SK-N-SH treated with all-trans-retinoic acid at 6 μM for 48 hours (cell line): Measurements from ENCODE around the gene TMEM164.

Experiments used
- ATAC-seq: fragments of 200-7000 bp; cut with Tn5 transposase; 3 replicates; pipeline ENCODE4 v1.9.1; 2020; ENCODE audit warnings: mild to moderate bottlenecking, moderate library complexity
- BACH2 ChIP-seq: fragments of 250-450 bp; sonication (Bioruptor Pico); IDR thresholded peaks from 2 replicates; pipeline ENCODE4 v1.9.0; 2021; ENCODE audit warnings: mild to moderate bottlenecking, borderline replicate concordance
- CSDC2 ChIP-seq: fragments of 250-450 bp; sonication (Bioruptor Pico); IDR thresholded peaks from 2 replicates; pipeline ENCODE4 v1.5.0; 2020; ENCODE audit warnings: mild to moderate bottlenecking, moderate library complexity
- CSRNP3 ChIP-seq: fragments of 250-450 bp; sonication (Bioruptor Pico); IDR thresholded peaks from 2 replicates; pipeline ENCODE4 v1.5.1; 2021; ENCODE audit warnings: mild to moderate bottlenecking, moderate library complexity
- OSR1 ChIP-seq: fragments of 250-450 bp; sonication (Bioruptor Pico); IDR thresholded peaks from 2 replicates; pipeline ENCODE4 v1.8.0; 2022; ENCODE audit warnings: moderate library complexity, mild to moderate bottlenecking, inconsistent platforms
- RARB ChIP-seq: fragments of 250-450 bp; sonication (Bioruptor Pico); IDR thresholded peaks from 2 replicates; pipeline ENCODE4 v1.8.0; 2021; ENCODE audit warnings: mild to moderate bottlenecking, moderate library complexity
- TCF4 ChIP-seq: fragments of 250-450 bp; sonication (Bioruptor Pico); IDR thresholded peaks from 2 replicates; pipeline ENCODE4 v1.8.0; 2021; ENCODE audit warnings: mild to moderate bottlenecking, moderate library complexity, borderline replicate concordance
- ZC3H10 ChIP-seq: fragments of 250-450 bp; sonication (Bioruptor Pico); IDR thresholded peaks from 2 replicates; pipeline ENCODE4 v1.5.1; 2021; ENCODE audit warnings: mild to moderate bottlenecking, moderate library complexity
- ZFP3 ChIP-seq: fragments of 250-450 bp; sonication (Bioruptor Pico); IDR thresholded peaks from 2 replicates; pipeline ENCODE4 v1.5.0; 2020; ENCODE audit warnings: mild to moderate bottlenecking, moderate library complexity
- ZFP30 ChIP-seq: fragments of 450-650 bp; formaldehyde crosslinking; IDR thresholded peaks from 2 replicates; pipeline ENCODE4 v1.5.0; 2022; ENCODE audit warnings: mild to moderate bottlenecking, moderate library complexity
- ZNF565 ChIP-seq: fragments of 450-650 bp; formaldehyde crosslinking; conservative IDR thresholded peaks from 2 replicates; pipeline ENCODE4 v1.5.0; 2020; ENCODE audit warnings: low read depth, mild to moderate bottlenecking, moderate library complexity
- ZNF8 ChIP-seq: fragments of 450-650 bp; formaldehyde crosslinking; IDR thresholded peaks from 2 replicates; pipeline ENCODE4 v1.5.0; 2020; ENCODE audit warnings: mild to moderate bottlenecking, moderate library complexity
- TF ChIP-seq, protein P1 (sequence below): fragments of 250-450 bp; sonication (Bioruptor Pico); IDR thresholded peaks from 2 replicates; pipeline ENCODE4 v1.8.0; 2020; ENCODE audit warnings: mild to moderate bottlenecking, moderate library complexity, borderline replicate concordance
- TF ChIP-seq, protein P2 (sequence below): fragments of 250-450 bp; sonication (Bioruptor Pico); IDR thresholded peaks from 2 replicates; pipeline ENCODE4 v1.5.0; 2020; ENCODE audit warnings: mild to moderate bottlenecking, moderate library complexity
- TF ChIP-seq, protein P3 (sequence below): fragments of 250-450 bp; sonication (Bioruptor Pico); IDR thresholded peaks from 2 replicates; pipeline ENCODE4 v1.5.1; 2020; ENCODE audit warnings: low read depth, mild to moderate bottlenecking, moderate library complexity
- TF ChIP-seq, protein P4 (sequence below): fragments of 250-450 bp; sonication (Bioruptor Pico); IDR thresholded peaks from 2 replicates; pipeline ENCODE4 v1.8.0; 2021; ENCODE audit warnings: low read depth, mild to moderate bottlenecking, moderate library complexity, borderline replicate concordance

TMEM164 gene

GRCh38 chrX:110104078-110104477, 101.2 kb downstream of the TMEM164 start:
- no peak for ATAC-seq

GRCh38 chrX:110108381-110108821, 105.5 kb downstream of the TMEM164 start:
- ATAC-seq: no peak
- TF ChIP-seq BACH2 (CRISPR knock-in tag) (no peak), ZFP30 (CRISPR knock-in tag) (no peak), ZNF565 (no peak), TCF4 (CRISPR knock-in tag) (no peak), RARB (no peak), CSDC2 (CRISPR knock-in tag) (no peak), OSR1 (CRISPR knock-in tag) (no peak)
- TF ChIP-seq, protein P1, sequence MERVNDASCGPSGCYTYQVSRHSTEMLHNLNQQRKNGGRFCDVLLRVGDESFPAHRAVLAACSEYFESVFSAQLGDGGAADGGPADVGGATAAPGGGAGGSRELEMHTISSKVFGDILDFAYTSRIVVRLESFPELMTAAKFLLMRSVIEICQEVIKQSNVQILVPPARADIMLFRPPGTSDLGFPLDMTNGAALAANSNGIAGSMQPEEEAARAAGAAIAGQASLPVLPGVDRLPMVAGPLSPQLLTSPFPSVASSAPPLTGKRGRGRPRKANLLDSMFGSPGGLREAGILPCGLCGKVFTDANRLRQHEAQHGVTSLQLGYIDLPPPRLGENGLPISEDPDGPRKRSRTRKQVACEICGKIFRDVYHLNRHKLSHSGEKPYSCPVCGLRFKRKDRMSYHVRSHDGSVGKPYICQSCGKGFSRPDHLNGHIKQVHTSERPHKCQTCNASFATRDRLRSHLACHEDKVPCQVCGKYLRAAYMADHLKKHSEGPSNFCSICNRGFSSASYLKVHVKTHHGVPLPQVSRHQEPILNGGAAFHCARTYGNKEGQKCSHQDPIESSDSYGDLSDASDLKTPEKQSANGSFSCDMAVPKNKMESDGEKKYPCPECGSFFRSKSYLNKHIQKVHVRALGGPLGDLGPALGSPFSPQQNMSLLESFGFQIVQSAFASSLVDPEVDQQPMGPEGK (CRISPR knock-in tag): no peak
- TF ChIP-seq, protein P2, sequence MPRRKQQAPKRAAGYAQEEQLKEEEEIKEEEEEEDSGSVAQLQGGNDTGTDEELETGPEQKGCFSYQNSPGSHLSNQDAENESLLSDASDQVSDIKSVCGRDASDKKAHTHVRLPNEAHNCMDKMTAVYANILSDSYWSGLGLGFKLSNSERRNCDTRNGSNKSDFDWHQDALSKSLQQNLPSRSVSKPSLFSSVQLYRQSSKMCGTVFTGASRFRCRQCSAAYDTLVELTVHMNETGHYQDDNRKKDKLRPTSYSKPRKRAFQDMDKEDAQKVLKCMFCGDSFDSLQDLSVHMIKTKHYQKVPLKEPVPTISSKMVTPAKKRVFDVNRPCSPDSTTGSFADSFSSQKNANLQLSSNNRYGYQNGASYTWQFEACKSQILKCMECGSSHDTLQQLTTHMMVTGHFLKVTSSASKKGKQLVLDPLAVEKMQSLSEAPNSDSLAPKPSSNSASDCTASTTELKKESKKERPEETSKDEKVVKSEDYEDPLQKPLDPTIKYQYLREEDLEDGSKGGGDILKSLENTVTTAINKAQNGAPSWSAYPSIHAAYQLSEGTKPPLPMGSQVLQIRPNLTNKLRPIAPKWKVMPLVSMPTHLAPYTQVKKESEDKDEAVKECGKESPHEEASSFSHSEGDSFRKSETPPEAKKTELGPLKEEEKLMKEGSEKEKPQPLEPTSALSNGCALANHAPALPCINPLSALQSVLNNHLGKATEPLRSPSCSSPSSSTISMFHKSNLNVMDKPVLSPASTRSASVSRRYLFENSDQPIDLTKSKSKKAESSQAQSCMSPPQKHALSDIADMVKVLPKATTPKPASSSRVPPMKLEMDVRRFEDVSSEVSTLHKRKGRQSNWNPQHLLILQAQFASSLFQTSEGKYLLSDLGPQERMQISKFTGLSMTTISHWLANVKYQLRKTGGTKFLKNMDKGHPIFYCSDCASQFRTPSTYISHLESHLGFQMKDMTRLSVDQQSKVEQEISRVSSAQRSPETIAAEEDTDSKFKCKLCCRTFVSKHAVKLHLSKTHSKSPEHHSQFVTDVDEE (CRISPR knock-in tag): no peak
- TF ChIP-seq, protein P3, sequence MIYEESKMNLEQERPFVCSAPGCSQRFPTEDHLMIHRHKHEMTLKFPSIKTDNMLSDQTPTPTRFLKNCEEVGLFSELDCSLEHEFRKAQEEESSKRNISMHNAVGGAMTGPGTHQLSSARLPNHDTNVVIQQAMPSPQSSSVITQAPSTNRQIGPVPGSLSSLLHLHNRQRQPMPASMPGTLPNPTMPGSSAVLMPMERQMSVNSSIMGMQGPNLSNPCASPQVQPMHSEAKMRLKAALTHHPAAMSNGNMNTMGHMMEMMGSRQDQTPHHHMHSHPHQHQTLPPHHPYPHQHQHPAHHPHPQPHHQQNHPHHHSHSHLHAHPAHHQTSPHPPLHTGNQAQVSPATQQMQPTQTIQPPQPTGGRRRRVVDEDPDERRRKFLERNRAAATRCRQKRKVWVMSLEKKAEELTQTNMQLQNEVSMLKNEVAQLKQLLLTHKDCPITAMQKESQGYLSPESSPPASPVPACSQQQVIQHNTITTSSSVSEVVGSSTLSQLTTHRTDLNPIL (CRISPR knock-in tag): no peak

More at GRCh38 chrX:110104078-110104477, 101.2 kb downstream of the TMEM164 start:
- TF ChIP-seq, protein P4, sequence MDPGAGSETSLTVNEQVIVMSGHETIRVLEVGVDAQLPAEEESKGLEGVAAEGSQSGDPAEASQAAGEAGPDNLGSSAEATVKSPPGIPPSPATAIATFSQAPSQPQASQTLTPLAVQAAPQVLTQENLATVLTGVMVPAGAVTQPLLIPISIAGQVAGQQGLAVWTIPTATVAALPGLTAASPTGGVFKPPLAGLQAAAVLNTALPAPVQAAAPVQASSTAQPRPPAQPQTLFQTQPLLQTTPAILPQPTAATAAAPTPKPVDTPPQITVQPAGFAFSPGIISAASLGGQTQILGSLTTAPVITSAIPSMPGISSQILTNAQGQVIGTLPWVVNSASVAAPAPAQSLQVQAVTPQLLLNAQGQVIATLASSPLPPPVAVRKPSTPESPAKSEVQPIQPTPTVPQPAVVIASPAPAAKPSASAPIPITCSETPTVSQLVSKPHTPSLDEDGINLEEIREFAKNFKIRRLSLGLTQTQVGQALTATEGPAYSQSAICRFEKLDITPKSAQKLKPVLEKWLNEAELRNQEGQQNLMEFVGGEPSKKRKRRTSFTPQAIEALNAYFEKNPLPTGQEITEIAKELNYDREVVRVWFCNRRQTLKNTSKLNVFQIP (CRISPR knock-in tag): no peak
- TF ChIP-seq CSRNP3 (CRISPR knock-in tag): no peak
- no peak for TF ChIP-seq OSR1 (CRISPR knock-in tag)
- TF ChIP-seq, protein P1 (CRISPR knock-in tag): no peak
- no peak for TF ChIP-seq ZNF8 (CRISPR knock-in tag)
- TF ChIP-seq ZFP3 (CRISPR knock-in tag): no peak
- no peak for TF ChIP-seq ZC3H10 (CRISPR knock-in tag)
- no peak for TF ChIP-seq ZNF565

GRCh38 chrX:110114260-110114776, 111.4 kb downstream of the TMEM164 start:
- TF ChIP-seq BACH2 (CRISPR knock-in tag): no peak
- TF ChIP-seq, protein P1 (CRISPR knock-in tag): no peak
- TF ChIP-seq, all 23 proteins: peak for 0
- no peak for ATAC-seq
